Activated CD4-positive, alpha-beta T cell treated with anti-CD3 and anti-CD28 coated beads, Interleukin-2, Interleukin-6, amounts not matched to agents 100 ng/mL and 50 ng/mL, durations not matched to agents 16 hours and 8 hours (primary cell): ENCODE results near the gene SYAP1.
"Not testable (repeated sequence)": the region's sequence is repeated elsewhere in the genome, so short reads cannot be mapped to it uniquely, and the experiment has no call there.

Experiments used
- DNase-seq: peaks from one replicate; pipeline ENCODE4 v3.0.0-alpha.2; 2020

The SYAP1 gene

DNA sequence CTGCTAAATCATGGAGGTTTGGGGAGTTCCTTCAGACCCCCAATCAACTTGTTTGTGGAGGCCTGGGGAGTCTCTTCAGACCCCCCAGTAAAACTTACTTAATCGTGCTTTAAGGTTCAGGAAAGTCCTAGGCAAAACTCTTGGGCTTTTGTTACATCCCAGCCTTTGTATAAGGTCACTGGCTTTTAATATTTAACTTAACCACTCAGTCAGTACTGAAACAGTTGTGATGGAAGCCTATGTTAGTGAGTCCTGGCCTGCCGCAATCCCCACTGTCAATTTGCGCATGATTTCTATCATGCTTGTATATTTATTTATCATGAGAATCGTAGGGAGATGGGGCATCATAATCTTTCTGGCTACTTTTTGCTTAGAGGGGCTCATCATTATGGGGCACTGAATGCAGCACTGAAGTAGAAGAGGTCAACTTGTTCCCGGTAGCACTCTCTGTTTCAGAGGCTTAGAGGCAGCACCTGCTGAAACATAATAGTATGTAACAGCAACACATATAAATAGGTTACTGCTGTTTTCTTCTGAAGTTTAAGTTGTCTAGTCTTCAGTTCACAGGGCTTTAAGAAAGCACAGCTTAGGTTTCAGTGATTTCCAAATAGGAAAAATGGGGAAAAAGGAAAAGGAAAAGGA, 7.1 kb downstream of the SYAP1 start:
- DNase-seq = not testable (repeated sequence)

- no peak for DNase-seq
Observed at GRCh38 chrX:16727637-16728036, 8.2 kb downstream of the SYAP1 start.

- DNase-seq = no peak
Observed at GRCh38 chrX:16730450-16730849, 11.0 kb downstream of the SYAP1 start.

GRCh38 chrX:16733013-16733412, 13.6 kb downstream of the SYAP1 start:
- DNase-seq = no peak

DNA sequence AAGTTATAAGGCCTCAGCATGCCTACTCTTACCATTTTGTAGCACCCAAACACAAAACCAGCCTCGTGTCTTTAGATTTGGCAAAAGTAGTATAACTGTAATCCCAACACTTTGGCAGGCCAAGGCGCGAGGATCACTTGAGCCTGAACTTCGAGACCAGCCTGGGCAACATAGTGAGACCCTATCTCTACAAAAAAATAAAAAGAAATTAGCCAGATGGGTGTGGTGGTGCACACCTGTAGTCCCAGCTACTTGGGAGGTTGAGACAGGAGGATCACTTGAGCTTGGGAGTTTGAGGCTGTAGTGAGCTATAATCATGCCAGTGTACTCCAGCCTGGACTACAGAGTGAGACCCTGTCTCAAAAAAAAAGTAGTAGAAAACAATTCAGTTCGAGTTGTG, 17.6 kb downstream of the SYAP1 start:
- DNase-seq = no peak

DNA sequence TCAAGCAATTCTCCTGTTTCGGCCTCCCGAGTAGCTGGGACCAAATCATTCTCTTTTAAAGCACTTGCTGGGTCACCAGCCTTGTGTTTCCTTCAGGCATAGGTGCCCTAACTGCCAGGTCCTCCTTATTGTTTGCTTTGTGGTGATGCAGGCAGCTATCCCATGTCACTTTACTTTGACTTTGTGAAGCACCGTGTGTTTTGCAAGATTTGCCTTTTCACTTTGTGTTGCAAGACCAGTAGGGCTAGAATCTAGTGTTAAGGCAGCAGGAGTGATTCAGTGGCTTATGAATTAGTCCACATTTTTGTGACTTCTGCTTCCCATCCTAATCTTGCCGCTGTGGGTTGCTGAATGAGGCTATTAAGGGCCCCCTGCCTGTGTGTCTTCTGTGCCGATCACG, 20.2 kb downstream of the SYAP1 start:
- DNase-seq = no peak

- no peak for DNase-seq
Observed at GRCh38 chrX:16743604-16744325, 24.4 kb downstream of the SYAP1 start.

GRCh38 chrX:16745102-16745501, 25.7 kb downstream of the SYAP1 start:
- no peak for DNase-seq

- DNase-seq = no peak
Observed at GRCh38 chrX:16745659-16746058, 26.2 kb downstream of the SYAP1 start.

- no peak for DNase-seq
Observed at GRCh38 chrX:16748425-16748824, 29.0 kb downstream of the SYAP1 start.

- no peak for DNase-seq
Observed at GRCh38 chrX:16750136-16750535, 30.7 kb downstream of the SYAP1 start.

DNA sequence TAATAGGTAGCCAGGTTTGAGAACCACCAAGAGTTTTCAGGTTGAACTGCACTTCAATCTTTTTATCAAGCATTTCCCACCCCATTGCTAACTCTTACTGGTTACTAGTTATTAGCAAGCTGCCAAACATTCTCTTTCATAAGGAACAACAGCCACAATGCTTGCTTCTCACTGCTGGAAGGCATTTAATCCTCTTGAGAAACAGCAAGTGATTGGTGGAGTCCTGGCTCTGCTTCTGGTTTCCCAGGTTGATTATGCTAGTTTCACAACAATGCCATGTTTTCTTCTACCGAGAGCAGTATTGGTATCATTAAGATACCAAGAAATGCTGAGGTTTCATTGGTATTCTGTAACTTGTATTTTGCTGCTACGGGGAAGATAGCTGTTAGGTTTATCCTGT, 34.6 kb downstream of the SYAP1 start:
- no peak for DNase-seq

DNA sequence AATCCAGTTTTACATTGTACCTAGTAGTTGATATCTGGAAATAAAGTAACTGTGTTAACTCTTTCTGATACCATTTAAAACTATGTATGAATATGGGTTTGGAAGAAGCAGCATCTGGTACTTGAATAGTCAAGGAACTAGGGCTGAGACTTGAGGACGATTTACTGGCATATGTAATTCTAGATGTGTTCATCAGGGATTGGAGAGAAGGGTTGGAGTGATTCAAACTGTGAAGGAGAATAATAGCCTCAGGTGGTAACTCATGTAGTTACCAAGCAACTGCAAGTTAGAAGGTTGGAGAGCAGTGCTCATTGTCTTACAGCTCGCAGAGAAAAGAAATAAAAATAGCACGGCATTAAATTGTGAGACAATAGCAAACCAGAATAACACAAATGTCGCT, 37.3 kb downstream of the SYAP1 start:
- DNase-seq = no peak

GRCh38 chrX:16761500-16761899, 42.1 kb downstream of the SYAP1 start:
- DNase-seq = not testable (repeated sequence)

GRCh38 chrX:16762579-16762978, 43.2 kb downstream of the SYAP1 start:
- no peak for DNase-seq

DNA sequence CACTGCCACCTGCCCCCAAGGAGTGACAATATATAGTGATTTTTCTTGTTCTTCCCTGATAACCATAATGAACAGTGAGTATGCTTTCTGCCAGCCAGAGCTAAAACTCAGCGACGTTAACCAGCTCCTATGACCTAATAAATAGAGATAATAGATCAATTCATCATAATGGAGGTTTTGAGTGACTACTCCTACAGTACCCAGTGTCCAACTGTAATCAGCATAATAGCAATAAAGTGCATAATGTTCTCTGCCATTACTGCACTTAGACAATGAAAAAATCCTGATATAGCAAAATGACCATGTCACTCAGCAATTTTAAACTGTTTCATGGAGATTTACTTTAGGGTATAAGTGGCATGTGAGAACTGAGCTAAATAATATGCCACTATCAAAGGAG, 46.2 kb downstream of the SYAP1 start:
- no peak for DNase-seq

DNA sequence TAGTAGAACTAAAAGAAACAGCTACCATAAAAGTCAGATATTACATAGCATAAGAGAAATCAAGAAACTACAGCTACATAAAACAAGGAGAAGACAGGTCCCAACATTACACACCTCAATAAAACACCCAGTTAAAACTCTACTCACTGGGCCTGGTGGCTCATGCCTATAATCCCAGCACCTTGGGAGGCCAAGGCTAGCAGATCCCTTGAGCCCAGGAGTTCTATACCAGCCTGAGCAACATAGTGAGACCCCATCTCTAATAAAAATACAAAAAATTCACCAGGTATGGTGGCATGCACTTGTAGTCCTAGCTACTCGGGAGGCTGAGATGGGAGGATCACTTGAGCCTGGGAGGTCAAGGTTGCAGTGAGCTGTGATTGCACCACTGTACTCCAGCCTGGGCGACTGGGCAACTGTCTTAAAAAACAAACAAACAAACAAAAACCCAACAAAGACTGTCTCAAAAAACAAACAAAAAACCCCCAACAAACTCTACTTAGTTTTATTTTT, 51.6 kb downstream of the SYAP1 start:
- no peak for DNase-seq

- DNase-seq = peak; percentile 19
Observed at GRCh38 chrX:16771483-16772398, 52.3 kb downstream of the SYAP1 start.

- DNase-seq = no peak
Observed at GRCh38 chrX:16772460-16772859, 53.0 kb downstream of the SYAP1 start.

- no peak for DNase-seq
Observed at GRCh38 chrX:16774746-16775145, 55.3 kb downstream of the SYAP1 start.

DNA sequence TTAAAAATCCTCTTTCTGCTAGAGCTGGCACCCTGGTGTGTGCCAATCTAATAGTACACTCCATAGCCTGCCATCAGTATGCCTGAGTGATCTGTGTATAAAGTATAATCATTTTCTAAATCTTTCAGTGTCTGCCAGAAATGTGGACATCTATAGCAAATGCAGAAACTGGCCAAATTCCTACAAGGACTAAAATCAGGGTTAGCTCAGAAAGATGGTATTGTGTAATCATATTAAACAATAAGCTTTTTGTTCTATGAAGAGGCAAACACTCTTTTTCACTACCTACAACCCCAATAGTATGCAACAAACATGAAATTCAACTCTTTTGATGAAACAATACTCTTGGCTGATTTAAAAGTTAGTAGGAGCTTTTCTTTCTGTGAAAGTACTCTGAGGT, 59.1 kb downstream of the SYAP1 start:
- no peak for DNase-seq

DNA sequence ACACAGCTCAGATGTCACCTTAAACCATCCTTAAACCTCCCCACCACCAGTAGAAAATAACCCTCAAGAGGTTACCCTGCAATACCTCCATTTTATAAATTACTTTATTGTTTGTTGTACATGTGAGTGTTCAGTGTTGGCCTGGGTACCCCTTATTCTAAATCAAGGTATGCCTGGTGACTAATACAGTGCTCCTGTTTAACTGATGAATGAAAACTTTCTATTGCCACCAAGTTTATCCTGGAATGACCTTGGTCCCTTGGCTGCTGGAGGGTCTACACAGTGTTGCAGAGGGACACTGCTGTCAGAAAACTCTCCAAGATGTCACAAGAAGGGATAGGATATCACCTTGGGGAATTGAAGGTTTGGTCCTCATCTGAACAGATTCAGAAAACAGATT, 59.6 kb downstream of the SYAP1 start:
- DNase-seq = no peak

- DNase-seq = not testable (repeated sequence)
Observed at GRCh38 chrX:16779815-16780214, 60.4 kb downstream of the SYAP1 start.

- DNase-seq = no peak
Observed at GRCh38 chrX:16783452-16783851, 64.0 kb downstream of the SYAP1 start.
